Measurements from ENCODE around the gene SLC16A7.

The SLC16A7 gene, protein sequence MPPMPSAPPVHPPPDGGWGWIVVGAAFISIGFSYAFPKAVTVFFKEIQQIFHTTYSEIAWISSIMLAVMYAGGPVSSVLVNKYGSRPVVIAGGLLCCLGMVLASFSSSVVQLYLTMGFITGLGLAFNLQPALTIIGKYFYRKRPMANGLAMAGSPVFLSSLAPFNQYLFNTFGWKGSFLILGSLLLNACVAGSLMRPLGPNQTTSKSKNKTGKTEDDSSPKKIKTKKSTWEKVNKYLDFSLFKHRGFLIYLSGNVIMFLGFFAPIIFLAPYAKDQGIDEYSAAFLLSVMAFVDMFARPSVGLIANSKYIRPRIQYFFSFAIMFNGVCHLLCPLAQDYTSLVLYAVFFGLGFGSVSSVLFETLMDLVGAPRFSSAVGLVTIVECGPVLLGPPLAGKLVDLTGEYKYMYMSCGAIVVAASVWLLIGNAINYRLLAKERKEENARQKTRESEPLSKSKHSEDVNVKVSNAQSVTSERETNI

DNA sequence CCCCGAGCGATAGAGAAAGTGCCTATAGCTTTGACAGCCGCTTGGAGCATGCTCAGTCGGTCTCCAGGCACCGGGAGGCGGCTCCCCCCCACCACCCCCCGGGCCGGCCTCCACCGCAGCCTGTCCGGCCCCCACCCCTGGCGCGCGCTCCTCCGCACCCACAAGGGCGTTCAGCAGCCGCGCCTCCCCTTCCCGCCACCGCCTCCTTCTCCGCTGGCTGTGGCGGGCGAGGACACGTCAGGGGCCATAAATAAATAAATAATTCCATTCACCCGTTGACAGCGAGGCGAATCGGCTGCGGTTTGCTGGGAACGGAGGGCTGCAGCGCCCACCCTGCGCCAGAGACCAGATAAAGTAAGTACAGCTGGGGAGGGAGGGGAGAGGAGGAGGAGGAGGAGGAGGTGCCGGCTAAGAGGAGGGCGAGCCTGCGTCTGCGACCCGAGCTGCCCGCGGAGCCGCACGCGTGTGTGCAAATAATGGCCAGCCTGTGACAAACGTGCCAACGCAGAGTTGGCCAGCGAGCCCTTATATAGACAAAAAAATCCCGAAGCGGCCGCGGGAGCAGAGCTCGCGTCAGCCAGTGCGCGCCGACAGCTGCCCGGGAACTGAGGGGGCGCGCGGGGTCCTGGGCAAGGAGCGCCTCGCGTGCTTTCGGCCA, at the start of gene SLC16A7:
SLC16A7 (plus strand) TSS at position 147 of the 658 bp plus-strand sequence. CDS start 108,773 bp downstream, outside the sequence.
- in situ Hi-C loops (cut with MboI; ENCODE audit: low sequenced_read_pairs, unreplicated experiment): loop anchor here (25.0 kb wide), 1 partner anchor 216 kb away; no protein-coding TSS in a partner anchor
- DNase-seq (ENCODE audit: low spot score): peak; percentile 79
- TF ChIP-seq, protein P1, sequence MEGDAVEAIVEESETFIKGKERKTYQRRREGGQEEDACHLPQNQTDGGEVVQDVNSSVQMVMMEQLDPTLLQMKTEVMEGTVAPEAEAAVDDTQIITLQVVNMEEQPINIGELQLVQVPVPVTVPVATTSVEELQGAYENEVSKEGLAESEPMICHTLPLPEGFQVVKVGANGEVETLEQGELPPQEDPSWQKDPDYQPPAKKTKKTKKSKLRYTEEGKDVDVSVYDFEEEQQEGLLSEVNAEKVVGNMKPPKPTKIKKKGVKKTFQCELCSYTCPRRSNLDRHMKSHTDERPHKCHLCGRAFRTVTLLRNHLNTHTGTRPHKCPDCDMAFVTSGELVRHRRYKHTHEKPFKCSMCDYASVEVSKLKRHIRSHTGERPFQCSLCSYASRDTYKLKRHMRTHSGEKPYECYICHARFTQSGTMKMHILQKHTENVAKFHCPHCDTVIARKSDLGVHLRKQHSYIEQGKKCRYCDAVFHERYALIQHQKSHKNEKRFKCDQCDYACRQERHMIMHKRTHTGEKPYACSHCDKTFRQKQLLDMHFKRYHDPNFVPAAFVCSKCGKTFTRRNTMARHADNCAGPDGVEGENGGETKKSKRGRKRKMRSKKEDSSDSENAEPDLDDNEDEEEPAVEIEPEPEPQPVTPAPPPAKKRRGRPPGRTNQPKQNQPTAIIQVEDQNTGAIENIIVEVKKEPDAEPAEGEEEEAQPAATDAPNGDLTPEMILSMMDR (IDR thresholded peaks at IDR 0.05; ENCODE audit: borderline replicate concordance, control extremely low read depth, extremely low read depth, insufficient read depth, missing control alignments): no peak

DNA sequence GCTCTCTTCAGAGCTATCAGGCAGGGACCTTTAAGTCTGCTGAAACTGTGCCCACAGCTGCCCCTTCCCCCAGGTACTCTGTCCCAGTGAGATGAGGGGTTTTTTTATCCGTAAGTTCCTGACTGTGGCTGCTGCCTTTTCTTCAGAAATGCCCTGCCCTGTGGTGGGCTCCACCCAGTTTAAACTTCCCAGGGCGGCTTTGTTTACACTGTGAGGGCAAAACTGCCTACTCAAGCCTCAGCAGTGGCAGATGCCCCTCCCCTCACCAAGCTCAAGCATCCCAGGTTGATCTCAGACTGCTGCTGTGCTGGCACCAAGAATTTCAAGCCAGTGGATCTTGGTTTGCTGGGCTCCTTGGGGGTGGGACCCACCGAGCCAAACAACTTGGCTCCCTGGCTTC, 46.9 kb upstream of the SLC16A7 start:
- TF ChIP-seq, protein P1 (IDR thresholded peaks at IDR 0.05; ENCODE audit: borderline replicate concordance, control extremely low read depth, extremely low read depth, insufficient read depth, missing control alignments): no peak
- DNase-seq (ENCODE audit: low spot score): no peak
- in situ Hi-C loops (cut with MboI; ENCODE audit: low sequenced_read_pairs, unreplicated experiment): no loop called here

DNA sequence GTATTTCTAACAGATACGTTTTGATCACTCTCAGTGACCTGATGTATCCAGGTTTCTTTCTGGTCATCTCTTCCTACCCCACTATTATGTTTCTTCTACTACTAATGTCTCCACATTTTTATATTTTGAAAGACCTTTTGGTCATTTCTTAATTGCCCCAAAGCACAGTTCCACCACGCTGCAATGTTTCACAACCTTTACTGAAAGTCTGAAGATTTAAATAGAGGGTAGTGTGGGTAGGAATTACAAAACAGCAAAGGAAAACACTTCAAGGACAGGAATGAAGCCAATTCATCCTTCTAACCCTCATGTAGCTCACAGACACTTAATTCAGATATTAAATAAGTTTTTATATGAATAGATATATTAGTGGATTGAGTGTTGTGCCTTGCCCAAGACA, 36.1 kb upstream of the SLC16A7 start:
- in situ Hi-C loops (cut with MboI; ENCODE audit: low sequenced_read_pairs, unreplicated experiment): no loop called here
- TF ChIP-seq, protein P1 (IDR thresholded peaks at IDR 0.05; ENCODE audit: borderline replicate concordance, control extremely low read depth, extremely low read depth, insufficient read depth, missing control alignments): no peak
- DNase-seq (ENCODE audit: low spot score): no peak

DNA sequence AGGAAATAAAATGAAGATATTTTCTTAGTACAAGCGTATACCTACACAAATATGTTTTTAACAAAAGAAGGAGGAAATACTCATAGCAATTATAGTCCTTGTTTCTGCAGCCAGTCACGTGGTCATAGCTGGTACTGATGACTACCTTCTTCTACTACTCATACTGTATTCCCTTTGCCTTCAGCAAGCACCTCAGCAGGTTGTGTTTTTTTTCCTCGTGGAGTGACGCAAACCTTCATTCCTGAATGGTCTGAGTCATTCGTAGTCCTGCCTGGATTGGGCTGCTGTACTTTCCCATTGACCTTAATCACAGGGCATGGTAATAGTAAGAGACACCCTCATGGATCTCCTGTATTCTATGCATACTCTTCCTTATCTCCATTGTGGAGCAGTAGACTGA, 25.7 kb upstream of the SLC16A7 start:
- no peak for DNase-seq (ENCODE audit: low spot score)
- TF ChIP-seq, protein P1 (IDR thresholded peaks at IDR 0.05; ENCODE audit: borderline replicate concordance, control extremely low read depth, extremely low read depth, insufficient read depth, missing control alignments): no peak
- in situ Hi-C loops (cut with MboI; ENCODE audit: low sequenced_read_pairs, unreplicated experiment): no loop called here

DNA sequence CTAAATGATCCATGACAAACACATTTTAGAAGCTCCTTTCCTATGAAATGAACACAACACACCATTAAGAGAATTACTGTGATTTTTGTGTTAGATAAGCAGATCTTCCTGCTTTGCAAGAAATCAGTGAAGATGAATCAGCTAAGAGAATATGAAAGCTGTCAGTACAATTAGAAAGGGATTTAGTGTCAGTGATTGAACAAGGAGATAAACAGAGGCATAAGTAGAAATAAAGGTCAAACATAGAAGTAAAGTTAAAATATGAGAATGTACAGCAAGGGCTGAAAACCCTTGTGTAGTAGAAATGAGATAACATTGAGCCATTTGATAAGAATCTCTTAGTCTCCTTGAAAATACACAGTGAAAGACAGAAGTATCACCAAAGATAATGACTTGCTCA, 21.4 kb upstream of the SLC16A7 start:
- DNase-seq (ENCODE audit: low spot score): no peak
- TF ChIP-seq, protein P1 (IDR thresholded peaks at IDR 0.05; ENCODE audit: borderline replicate concordance, control extremely low read depth, extremely low read depth, insufficient read depth, missing control alignments): no peak
- in situ Hi-C loops (cut with MboI; ENCODE audit: low sequenced_read_pairs, unreplicated experiment): no loop called here

DNA sequence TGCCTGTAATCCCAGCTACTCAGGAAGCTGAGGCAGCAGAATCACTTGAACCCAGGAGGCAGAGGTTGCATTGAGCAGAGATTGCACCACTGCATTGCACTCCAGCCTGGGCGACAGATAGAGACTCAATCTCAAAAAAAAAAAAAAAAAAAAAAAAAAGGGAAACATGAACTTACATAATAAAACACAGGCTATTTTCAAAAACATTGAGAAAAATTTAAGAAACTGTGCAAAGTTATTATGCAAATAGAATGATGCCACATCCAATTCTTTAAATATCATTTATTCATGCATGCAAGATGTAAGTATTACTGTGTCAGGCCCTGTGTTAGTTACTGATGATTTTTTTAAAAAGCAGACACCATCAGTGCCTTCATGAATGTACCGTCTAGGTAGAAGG, 20.0 kb upstream of the SLC16A7 start:
- TF ChIP-seq, protein P1 (IDR thresholded peaks at IDR 0.05; ENCODE audit: borderline replicate concordance, control extremely low read depth, extremely low read depth, insufficient read depth, missing control alignments): no peak
- no peak for DNase-seq (ENCODE audit: low spot score)
- in situ Hi-C loops (cut with MboI; ENCODE audit: low sequenced_read_pairs, unreplicated experiment): loop anchor here (25.0 kb wide), 1 partner anchor 236 kb away; no protein-coding TSS in a partner anchor

All from GM13976 (cell line).